Naive B cell (primary cell): ENCODE data around the gene KLHL20. TPM values are rescaled to one million over a fixed set of nuclear protein-coding genes. Genes with fewer than 3 reads are reported as not detected.
A peak's percentile ranks its signal among the peaks of the same experiment; 100 is the strongest.
"Not testable (repeated sequence)": the region's sequence is repeated elsewhere in the genome, so short reads cannot be mapped to it uniquely, and the experiment has no call there.

Experiments
- ATAC-seq, 2 donors: fragments of 150-1000 bp; cut with Tn5 transposase; 2 replicates each; pipeline ENCODE4 v1.10.0; 2021; ENCODE audit warnings: low read depth in 2 of 2, mild to moderate bottlenecking in 2 of 2, moderate library complexity in 2 of 2
- DNase-seq: peaks from one replicate; pipeline ENCODE4 v3.0.0; 2022
- H3K27ac Mint-ChIP-seq, 6 donors: one replicate each; pipeline ENCODE4 v1.8.0; 2020 to 2022; ENCODE audit warnings: mild to moderate bottlenecking in 6 of 6, mixed read lengths in 6 of 6, moderate library complexity in 5 of 6, inconsistent platforms in 2 of 6
- H3K27me3 Mint-ChIP-seq, 3 donors: one replicate each; pipeline ENCODE4 v1.8.0; 2021 to 2022; ENCODE audit warnings: mixed read lengths in 3 of 3, mild to moderate bottlenecking in 1 of 3
- H3K36me3 Mint-ChIP-seq, 2 donors: one replicate each; pipeline ENCODE4 v1.8.0; 2020 to 2022; ENCODE audit warnings: mixed read lengths in 2 of 2, inconsistent platforms in 1 of 2, mild to moderate bottlenecking in 1 of 2
- H3K4me1 Mint-ChIP-seq, 3 donors: one replicate each; pipeline ENCODE4 v1.8.0; 2020 to 2022; ENCODE audit warnings: mixed read lengths in 3 of 3, inconsistent platforms in 1 of 3, mild to moderate bottlenecking in 1 of 3, moderate library complexity in 1 of 3
- H3K4me3 Mint-ChIP-seq, 8 donors: one replicate each; pipeline ENCODE4 v1.8.0; 2020 to 2022; ENCODE audit warnings: mild to moderate bottlenecking in 8 of 8, mixed read lengths in 8 of 8, moderate library complexity in 8 of 8, inconsistent platforms in 2 of 8
- H3K9me3 Mint-ChIP-seq, 7 donors: one replicate each; pipeline ENCODE4 v1.8.0; 2020 to 2022; ENCODE audit warnings: mixed read lengths in 7 of 7, mild to moderate bottlenecking in 5 of 7, inconsistent platforms in 2 of 7, moderate library complexity in 1 of 7
- polyA plus RNA-seq, 6 donors: library from polyadenylated mRNA; unstranded; fragments of 300-500 nt; fragmentation: Illumina TruSeq; gene quantifications; one replicate each; pipeline ENCODE4 v1.2.3, GENCODE V29; 2021; ENCODE audit warnings: low read depth in 6 of 6

Gene KLHL20, protein sequence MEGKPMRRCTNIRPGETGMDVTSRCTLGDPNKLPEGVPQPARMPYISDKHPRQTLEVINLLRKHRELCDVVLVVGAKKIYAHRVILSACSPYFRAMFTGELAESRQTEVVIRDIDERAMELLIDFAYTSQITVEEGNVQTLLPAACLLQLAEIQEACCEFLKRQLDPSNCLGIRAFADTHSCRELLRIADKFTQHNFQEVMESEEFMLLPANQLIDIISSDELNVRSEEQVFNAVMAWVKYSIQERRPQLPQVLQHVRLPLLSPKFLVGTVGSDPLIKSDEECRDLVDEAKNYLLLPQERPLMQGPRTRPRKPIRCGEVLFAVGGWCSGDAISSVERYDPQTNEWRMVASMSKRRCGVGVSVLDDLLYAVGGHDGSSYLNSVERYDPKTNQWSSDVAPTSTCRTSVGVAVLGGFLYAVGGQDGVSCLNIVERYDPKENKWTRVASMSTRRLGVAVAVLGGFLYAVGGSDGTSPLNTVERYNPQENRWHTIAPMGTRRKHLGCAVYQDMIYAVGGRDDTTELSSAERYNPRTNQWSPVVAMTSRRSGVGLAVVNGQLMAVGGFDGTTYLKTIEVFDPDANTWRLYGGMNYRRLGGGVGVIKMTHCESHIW
- 10 to 100 TPM; 13.8 to 25.3 (median 20.8) TPM for polyA plus RNA-seq

DNA sequence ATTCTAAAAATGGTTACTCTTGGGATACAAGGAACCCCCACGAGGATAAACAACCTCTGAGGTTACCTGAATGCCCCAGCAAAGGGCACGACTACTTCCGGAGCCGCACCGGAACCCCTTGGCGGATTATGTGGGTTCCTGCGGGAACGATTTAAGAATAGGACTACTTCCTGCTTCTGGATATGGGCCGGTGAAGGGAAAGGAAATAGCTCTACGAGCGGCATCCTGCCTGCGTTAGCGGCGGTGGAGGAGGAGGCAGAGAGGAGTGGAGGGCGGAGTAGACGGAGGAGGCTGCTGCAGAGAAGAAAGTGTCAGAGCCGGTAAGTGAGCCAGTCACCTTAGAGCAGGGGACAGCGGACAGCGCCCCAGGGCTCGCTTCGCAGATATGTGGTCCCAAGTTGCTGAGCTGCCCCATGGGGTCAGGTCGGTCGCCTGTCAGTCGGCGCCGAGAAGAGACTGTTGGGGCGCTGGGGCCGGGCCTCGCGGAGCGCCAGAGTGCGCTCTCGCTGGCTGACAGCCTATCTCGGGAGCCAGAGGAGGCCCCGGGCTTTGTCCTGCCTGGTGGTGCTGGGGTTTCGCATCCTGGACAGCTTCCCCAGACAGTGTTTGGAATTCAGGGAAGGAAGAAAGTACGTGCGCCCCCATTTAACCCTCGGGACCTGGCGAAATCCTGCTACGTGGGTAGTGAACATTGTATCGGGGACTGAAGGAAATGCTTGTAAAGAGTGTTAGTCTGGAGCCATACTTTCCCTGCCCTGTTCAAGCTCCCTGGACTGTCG is at the start of gene KLHL20:
KLHL20 (plus strand) TSS at position 223 of the 779 bp plus-strand sequence. CDS start 1,063 bp downstream, outside the sequence.
- peak; percentile 93 to 94 for ATAC-seq
- Mint-ChIP-seq H3K4me3 (peak within 1 kb of the TSS; percentile 89 to 100 (median 96)), H3K27me3 (peaks cover 15 to 32% (median 23%) of the 10 kb centered on the region in 3 donors), H3K9me3 (peaks cover 0 to 3% (median 0%) of the 10 kb centered on the region in 7 donors), H3K4me1 (peaks cover 12 to 32% (median 21%) of the 10 kb centered on the region in 3 donors), H3K36me3 (peaks cover 0 to under 1% of the 10 kb centered on the region in 2 donors), H3K27ac (peak within 1 kb of the TSS; percentile 86 to 97 (median 91))
- peak; percentile 81 for DNase-seq

DNA sequence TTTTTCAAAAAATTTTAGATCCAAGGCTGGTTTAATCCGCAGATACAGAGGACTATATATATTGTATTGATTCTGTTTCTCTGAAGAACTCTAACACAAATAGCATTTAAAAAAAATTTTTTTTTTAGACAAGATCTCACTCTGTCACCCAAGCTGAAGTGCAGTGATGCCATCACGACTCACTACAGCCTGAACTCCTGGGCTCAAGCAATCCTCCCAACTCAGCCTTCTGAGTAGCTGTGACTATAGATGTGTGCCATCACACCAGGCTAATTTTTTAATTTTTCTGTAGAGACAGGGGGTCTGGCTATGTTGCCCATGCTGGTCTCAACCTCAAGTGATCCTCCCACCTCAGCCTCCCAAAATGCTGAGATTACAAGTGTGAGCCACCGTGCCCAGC is 48.1 kb upstream of the KLHL20 start:
- Mint-ChIP-seq H3K9me3 (no peaks in the 10 kb centered on the region), H3K27ac (no peak overlapping the region), H3K27me3 (peaks cover 17 to 45% (median 42%) of the 10 kb centered on the region in 3 donors), H3K4me1 (peaks cover 8 to 11% (median 9%) of the 10 kb centered on the region in 3 donors), H3K36me3 (no peaks in the 10 kb centered on the region), H3K4me3 (no peak overlapping the region)
- DNase-seq (no peak), ATAC-seq (no peak)

DNA sequence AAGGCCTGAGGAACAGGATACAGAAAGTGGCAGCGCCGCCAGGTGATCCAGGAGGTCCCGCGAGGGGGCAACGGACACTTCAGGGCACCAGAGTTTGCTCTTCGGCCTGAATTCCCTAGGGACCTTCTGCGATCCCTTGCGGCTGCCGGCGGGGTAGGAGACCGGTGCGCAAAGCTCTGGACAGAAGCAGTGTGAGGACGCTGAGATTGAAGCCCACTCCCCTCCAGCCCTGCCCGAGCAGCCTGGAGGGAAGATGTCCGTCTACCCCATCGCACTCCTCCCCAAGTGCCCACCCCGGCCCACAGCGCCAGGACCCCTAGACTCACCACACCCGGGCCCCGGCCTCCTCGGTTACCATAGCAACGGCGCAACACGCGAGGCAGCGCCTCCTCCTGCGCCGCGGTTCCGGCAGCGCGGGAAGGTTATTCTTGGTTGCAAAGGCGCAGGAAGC is 45.3 kb upstream of the KLHL20 start, which contains the start of gene ANKRD45:
ANKRD45 (minus strand) TSS at position 361 of the 451 bp plus-strand sequence. CDS start 10,433 bp downstream, outside the sequence.
- ATAC-seq = no peak
- peaks cover 0 to 3% (median 0%) of the 10 kb centered on the region in 7 donors for H3K9me3 Mint-ChIP-seq
- peak within 1 kb of the TSS in 6 of 8 donors; percentile 5 to 74 (median 54) for H3K4me3 Mint-ChIP-seq
- peaks cover 17 to 57% (median 50%) of the 10 kb centered on the region in 3 donors for H3K27me3 Mint-ChIP-seq
- peak; percentile 3 for DNase-seq
- H3K27ac Mint-ChIP-seq = no peak within 1 kb of the TSS
- peaks cover 0 to 7% of the 10 kb centered on the region in 2 donors for H3K36me3 Mint-ChIP-seq
- H3K4me1 Mint-ChIP-seq = peaks cover 8 to 11% (median 9%) of the 10 kb centered on the region in 3 donors

DNA sequence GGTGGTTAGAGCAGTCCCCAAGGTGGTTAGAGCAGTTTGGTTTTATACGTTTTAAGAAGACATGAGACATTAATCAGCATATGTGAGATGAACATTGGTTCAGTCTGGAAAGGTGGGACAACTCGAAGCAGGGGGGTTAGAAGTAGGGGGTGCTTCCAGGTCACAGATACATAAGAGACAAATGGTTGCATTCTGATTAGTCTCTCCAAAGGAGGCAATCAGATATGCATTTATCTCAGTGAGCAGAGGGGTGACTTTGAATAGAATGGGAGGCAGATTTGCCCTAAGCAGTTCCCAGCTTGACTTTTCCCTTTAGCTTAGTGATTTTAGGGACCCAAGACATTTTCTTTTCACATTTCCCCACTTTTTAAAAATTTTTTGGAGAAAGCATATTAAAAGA is 40.3 kb upstream of the KLHL20 start:
- H3K27ac Mint-ChIP-seq, DNase-seq: not testable (repeated sequence)

DNA sequence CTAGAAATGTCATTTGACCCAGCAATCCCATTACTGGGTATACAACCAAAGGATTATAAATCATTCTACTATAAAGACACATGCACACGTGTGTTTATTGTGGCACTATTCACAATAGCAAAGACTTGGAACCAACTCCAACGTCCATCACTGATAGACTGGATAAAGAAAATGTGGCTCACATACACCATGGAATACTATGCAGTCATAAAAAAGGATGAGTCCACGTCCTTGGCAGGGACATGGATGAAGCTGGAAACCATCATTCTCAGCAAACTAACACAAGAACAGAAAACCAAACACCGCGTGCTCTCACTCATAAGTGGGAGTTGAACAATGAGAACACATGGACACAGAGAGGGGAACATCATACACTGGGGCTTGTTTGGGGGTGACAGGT is 34.6 kb upstream of the KLHL20 start:
- H3K4me1 Mint-ChIP-seq, DNase-seq, H3K4me3 Mint-ChIP-seq, H3K27ac Mint-ChIP-seq, ATAC-seq: not testable (repeated sequence)
- H3K36me3 Mint-ChIP-seq = peaks cover 0 to 18% of the 10 kb centered on the region in 2 donors
- H3K9me3 Mint-ChIP-seq = peaks cover 0 to 29% (median 11%) of the 10 kb centered on the region in 7 donors
- peaks cover 0 to 15% (median 7%) of the 10 kb centered on the region in 3 donors for H3K27me3 Mint-ChIP-seq

More for the DNA sequence above, 40.3 kb upstream of the KLHL20 start:
- not testable (repeated sequence) for H3K4me3 Mint-ChIP-seq, H3K4me1 Mint-ChIP-seq, ATAC-seq
- Mint-ChIP-seq H3K36me3 (peaks cover 12 to 14% of the 10 kb centered on the region in 2 donors), H3K27me3 (peaks cover 9 to 38% (median 36%) of the 10 kb centered on the region in 3 donors), H3K9me3 (peaks cover 0 to 26% (median 10%) of the 10 kb centered on the region in 7 donors)

DNA sequence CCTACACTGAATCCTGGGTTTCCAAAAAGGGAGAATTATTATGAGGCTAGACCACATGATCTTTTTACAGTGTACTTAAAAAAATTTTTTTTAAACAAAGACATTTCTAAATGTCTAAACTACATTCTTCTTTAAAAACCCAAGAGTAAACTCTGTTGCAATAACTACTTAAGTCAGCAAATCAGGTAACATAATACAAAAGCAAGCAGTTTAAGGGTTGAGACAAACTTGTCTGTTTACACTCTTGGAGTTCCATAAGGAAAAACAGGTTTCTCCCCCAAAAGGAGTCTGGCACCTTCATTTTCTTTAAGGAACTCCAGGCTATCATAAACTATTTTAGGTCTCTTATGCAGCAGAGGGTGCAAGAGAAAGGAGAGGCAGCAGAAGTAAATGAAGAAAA is 32.6 kb upstream of the KLHL20 start:
- no peak for ATAC-seq
- no peaks in the 10 kb centered on the region for H3K4me1 Mint-ChIP-seq
- peaks cover 0 to 15% (median 14%) of the 10 kb centered on the region in 3 donors for H3K27me3 Mint-ChIP-seq
- peaks cover 0 to 18% of the 10 kb centered on the region in 2 donors for H3K36me3 Mint-ChIP-seq
- H3K9me3 Mint-ChIP-seq = peaks cover 0 to 20% (median 9%) of the 10 kb centered on the region in 7 donors
- DNase-seq = no peak
- no peak overlapping the region for H3K4me3 Mint-ChIP-seq
- H3K27ac Mint-ChIP-seq = no peak overlapping the region

DNA sequence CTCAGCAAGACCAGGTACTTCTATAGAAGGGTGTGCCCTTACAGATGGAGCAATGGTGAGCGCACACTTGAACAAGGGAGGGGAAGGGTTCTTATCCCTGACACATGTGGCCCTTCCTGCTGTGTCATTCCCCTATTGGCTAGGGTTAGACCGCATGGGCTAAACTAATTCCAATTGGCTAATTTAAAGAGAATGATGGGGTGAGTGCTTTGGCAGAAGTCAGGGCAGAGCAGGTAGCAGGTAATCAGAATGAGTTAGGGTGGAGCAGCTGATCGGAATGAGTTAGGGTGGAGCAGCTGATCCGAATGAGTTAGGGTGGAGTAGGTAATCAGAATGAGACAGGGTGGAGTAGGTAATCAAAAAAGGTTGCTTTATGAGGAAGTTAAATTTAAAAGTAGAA is 30.9 kb upstream of the KLHL20 start:
- peaks cover 3 to 15% (median 8%) of the 10 kb centered on the region in 7 donors for H3K9me3 Mint-ChIP-seq

DNA sequence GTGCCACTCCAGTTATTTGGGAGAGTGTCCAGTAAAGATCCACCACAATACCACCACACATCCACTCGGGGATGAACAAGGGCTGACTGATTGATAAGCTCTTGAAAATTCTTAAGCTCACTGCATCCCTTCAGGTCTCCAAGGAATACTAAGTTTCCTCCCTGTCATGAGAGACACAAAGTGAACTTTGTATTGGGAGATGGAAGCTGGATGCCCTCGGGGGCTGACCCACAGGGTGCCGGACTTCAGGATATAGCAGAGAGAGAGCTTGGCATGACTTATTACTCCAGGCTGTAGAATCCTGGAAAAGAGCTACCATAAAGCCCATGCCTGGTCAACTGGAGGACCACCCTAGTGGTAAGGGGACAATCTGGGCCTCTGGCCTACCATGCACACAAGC is 29.7 kb upstream of the KLHL20 start:
- H3K27ac Mint-ChIP-seq, H3K4me3 Mint-ChIP-seq, H3K9me3 Mint-ChIP-seq, ATAC-seq, H3K27me3 Mint-ChIP-seq, DNase-seq, H3K36me3 Mint-ChIP-seq: not testable (repeated sequence)
- peaks cover 6 to 11% (median 8%) of the 10 kb centered on the region in 3 donors for H3K4me1 Mint-ChIP-seq

More for the DNA sequence above, 30.9 kb upstream of the KLHL20 start:
- H3K4me3 Mint-ChIP-seq, DNase-seq, ATAC-seq, H3K36me3 Mint-ChIP-seq: not testable (repeated sequence)
- Mint-ChIP-seq H3K27ac (peak overlapping the region in 1 of 6 donors; percentile 47), H3K4me1 (peaks cover 5 to 10% (median 8%) of the 10 kb centered on the region in 3 donors), H3K27me3 (peaks cover 0 to 15% (median 8%) of the 10 kb centered on the region in 3 donors)

DNA sequence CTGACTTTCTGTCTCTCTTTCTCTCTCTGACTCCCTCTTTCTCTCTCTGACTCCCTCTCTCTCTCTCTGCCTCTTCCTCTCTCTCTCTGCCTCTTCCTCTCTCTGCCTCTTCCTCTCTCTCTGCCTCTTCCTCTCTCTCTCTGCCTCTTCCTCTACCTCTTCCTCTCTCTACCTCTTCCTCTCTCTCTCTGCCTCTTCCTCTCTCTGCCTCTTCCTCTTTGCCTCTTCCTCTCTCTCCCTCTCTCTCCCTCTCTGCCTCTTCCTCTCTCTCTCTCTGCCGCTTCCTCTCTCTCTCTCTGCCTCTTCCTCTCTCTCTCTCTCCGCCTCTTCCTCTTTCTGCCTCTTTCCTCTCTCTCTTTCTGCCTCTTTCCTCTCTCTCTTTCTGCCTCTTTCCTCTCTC is 26.5 kb upstream of the KLHL20 start:
- DNase-seq = no peak
- peak overlapping the region; percentile 16 to 98 (median 72) for H3K27ac Mint-ChIP-seq
- ATAC-seq = no peak
- peaks cover 6 to 11% (median 8%) of the 10 kb centered on the region in 3 donors for H3K4me1 Mint-ChIP-seq
- peaks cover 2 to 12% (median 3%) of the 10 kb centered on the region in 3 donors for H3K27me3 Mint-ChIP-seq
- H3K4me3 Mint-ChIP-seq = peak overlapping the region in 1 of 8 donors; percentile 54
- peaks cover 0 to 4% of the 10 kb centered on the region in 2 donors for H3K36me3 Mint-ChIP-seq
- peaks cover 0 to 8% (median 3%) of the 10 kb centered on the region in 7 donors for H3K9me3 Mint-ChIP-seq

DNA sequence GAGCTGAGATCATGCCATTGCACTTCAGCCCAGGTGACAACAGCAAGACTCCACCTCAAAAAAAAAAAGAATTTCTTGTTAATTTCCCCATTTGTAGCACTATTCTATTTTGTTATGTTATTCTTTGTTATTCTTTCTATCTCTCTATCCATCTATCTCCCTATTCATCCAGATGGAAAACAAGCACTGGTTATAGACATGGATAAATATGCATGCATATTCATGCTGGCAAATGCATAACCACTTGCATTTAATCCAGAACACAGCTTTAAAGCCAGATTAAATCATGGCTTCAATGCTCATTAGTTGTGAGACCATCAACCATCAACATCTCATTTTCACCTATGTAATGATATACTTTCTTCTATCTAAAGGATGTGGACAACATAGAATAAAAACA is 21.5 kb upstream of the KLHL20 start:
- peaks cover 0 to 16% (median 6%) of the 10 kb centered on the region in 7 donors for H3K9me3 Mint-ChIP-seq
- H3K27me3 Mint-ChIP-seq = peaks cover 40 to 47% (median 42%) of the 10 kb centered on the region in 3 donors
- peaks cover 7 to 11% of the 10 kb centered on the region in 2 donors for H3K36me3 Mint-ChIP-seq
- H3K27ac Mint-ChIP-seq = no peak overlapping the region
- DNase-seq (no peak), ATAC-seq (no peak)
- H3K4me1 Mint-ChIP-seq = peaks cover 5 to 7% (median 6%) of the 10 kb centered on the region in 3 donors
- no peak overlapping the region for H3K4me3 Mint-ChIP-seq

DNA sequence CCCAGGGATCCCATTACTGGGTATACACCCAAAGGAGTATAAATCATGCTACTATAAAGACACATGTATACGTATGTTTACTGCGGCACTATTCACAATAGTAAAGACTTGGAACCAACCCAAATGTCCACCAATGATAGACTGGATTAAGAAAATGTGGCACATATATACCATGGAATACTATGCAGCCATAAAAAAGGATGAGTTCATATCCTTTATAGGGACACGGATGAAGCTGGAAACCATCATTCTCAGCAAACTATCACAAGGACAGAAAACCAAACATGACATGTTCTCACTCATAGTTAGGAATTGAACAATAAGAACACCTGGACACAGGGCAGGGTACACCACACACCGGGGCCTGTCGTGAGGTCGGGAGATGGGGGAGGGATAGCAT is 13.5 kb upstream of the KLHL20 start:
- Mint-ChIP-seq H3K9me3 (peaks cover 4 to 12% (median 8%) of the 10 kb centered on the region in 7 donors), H3K27me3 (peaks cover 34 to 57% (median 52%) of the 10 kb centered on the region in 3 donors), H3K36me3 (peaks cover 2 to 20% of the 10 kb centered on the region in 2 donors)
- not testable (repeated sequence) for H3K4me1 Mint-ChIP-seq, H3K27ac Mint-ChIP-seq, ATAC-seq, H3K4me3 Mint-ChIP-seq, DNase-seq

DNA sequence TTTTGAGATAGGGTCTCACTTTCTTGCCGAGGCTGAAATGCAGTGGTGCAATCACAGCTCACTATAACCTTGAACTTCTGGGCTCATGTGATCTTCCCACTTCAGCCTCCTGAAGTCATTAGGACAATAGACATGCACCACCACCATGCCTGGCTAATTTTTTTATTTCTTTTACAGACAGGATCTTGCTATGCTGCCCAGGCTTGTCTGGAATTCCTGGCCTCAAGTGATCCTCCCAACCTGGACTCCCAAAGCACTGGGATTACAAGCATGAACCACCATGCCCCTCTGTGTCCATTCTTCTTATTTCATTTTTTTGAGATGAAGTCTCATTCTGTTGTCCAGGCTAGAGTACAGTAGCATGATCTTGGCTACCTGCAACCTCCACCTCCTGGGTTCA is 12.0 kb upstream of the KLHL20 start:
- H3K4me1 Mint-ChIP-seq = no peaks in the 10 kb centered on the region
- H3K27ac Mint-ChIP-seq = no peak overlapping the region
- H3K4me3 Mint-ChIP-seq = peak overlapping the region in 1 of 8 donors; percentile 49
- peaks cover 0 to 12% of the 10 kb centered on the region in 2 donors for H3K36me3 Mint-ChIP-seq
- ATAC-seq = no peak
- no peak for DNase-seq
- H3K9me3 Mint-ChIP-seq = peaks cover 0 to 8% (median 4%) of the 10 kb centered on the region in 7 donors
- H3K27me3 Mint-ChIP-seq = peaks cover 21 to 52% (median 46%) of the 10 kb centered on the region in 3 donors
